H9 (cell line): ENCODE measurements around the gene UPF2. TPM values are rescaled to one million over a fixed set of nuclear protein-coding genes. Genes with fewer than 3 reads are reported as not detected.

Source experiments
- DNase-seq: peaks from one replicate; pipeline ENCODE4 v3.0.0-alpha.2; 2017
- H2AFZ ChIP-seq: one replicate; pipeline ENCODE4 v1.6.1; 2013; ENCODE audit warnings: mild to moderate bottlenecking, low read length, control low read depth, moderate library complexity
- H2AK5ac ChIP-seq: 2 replicates; pipeline ENCODE4 v1.6.1; 2013; ENCODE audit warnings: low read length, control low read depth, mixed read lengths; ENCODE audit not compliant: insufficient read length
- H2BK120ac ChIP-seq: one replicate; pipeline ENCODE4 v1.6.1; 2013; ENCODE audit warnings: low read depth, mild to moderate bottlenecking, low read length, control low read depth, inconsistent platforms; ENCODE audit not compliant: poor library complexity, severe bottlenecking
- H2BK12ac ChIP-seq: 2 replicates; pipeline ENCODE4 v1.6.1; 2013; ENCODE audit warnings: low read length, control low read depth, mixed read lengths, low read depth; ENCODE audit not compliant: insufficient read length
- H2BK15ac ChIP-seq: 2 replicates; pipeline ENCODE4 v1.6.1; 2013; ENCODE audit warnings: low read depth, low read length, control low read depth
- H2BK20ac ChIP-seq: one replicate; pipeline ENCODE4 v1.6.1; 2013; ENCODE audit warnings: low read depth, mild to moderate bottlenecking, low read length, control low read depth, inconsistent platforms; ENCODE audit not compliant: poor library complexity, severe bottlenecking
- H2BK5ac ChIP-seq: 2 replicates; pipeline ENCODE4 v1.6.1; 2013; ENCODE audit warnings: low read length, control low read depth, mixed read lengths; ENCODE audit not compliant: insufficient read length
- H3K14ac ChIP-seq: 2 replicates; pipeline ENCODE4 v1.6.1; 2013; ENCODE audit warnings: low read length, control low read depth; ENCODE audit not compliant: insufficient read depth
- H3K18ac ChIP-seq: 2 replicates; pipeline ENCODE4 v1.6.1; 2013; ENCODE audit warnings: low read depth, mild to moderate bottlenecking, mixed read lengths, low read length, control low read depth; ENCODE audit not compliant: insufficient read length
- H3K23ac ChIP-seq: 2 replicates; pipeline ENCODE4 v1.6.1; 2013; ENCODE audit warnings: low read length, control low read depth, mixed read lengths, low read depth; ENCODE audit not compliant: insufficient read length
- H3K23me2 ChIP-seq: 2 replicates; pipeline ENCODE4 v1.6.1; 2013; ENCODE audit warnings: low read depth, mild to moderate bottlenecking, mixed read lengths, low read length, control low read depth; ENCODE audit not compliant: insufficient read length, poor library complexity, severe bottlenecking
- H3K27ac ChIP-seq: 2 replicates; pipeline ENCODE4 v1.5.1; 2013; ENCODE audit warnings: low read length, control low read depth, mixed read lengths, low read depth; ENCODE audit not compliant: insufficient read length
- H3K27me3 ChIP-seq: 2 replicates; pipeline ENCODE4 v1.6.1; 2013; ENCODE audit warnings: low read length, control low read depth, inconsistent platforms; ENCODE audit not compliant: insufficient read depth
- H3K4ac ChIP-seq: 2 replicates; pipeline ENCODE4 v1.6.1; 2013; ENCODE audit warnings: low read depth, mild to moderate bottlenecking, control low read depth, inconsistent platforms, low read length, moderate library complexity
- H3K4me1 ChIP-seq: 2 replicates; pipeline ENCODE4 v1.6.1; 2013; ENCODE audit warnings: low read length, control low read depth, inconsistent platforms; ENCODE audit not compliant: insufficient read depth
- H3K4me2 ChIP-seq: 2 replicates; pipeline ENCODE4 v1.6.1; 2013; ENCODE audit warnings: low read length, control low read depth, mixed read lengths; ENCODE audit not compliant: insufficient read length, insufficient read depth
- H3K56ac ChIP-seq: 2 replicates; pipeline ENCODE4 v1.6.1; 2013; ENCODE audit warnings: low read depth, mild to moderate bottlenecking, mixed read lengths, low read length, control low read depth; ENCODE audit not compliant: insufficient read length
- H3K79me1 ChIP-seq: 2 replicates; pipeline ENCODE4 v1.6.1; 2013; ENCODE audit warnings: low read depth, mild to moderate bottlenecking, moderate library complexity, low read length, control low read depth, inconsistent platforms; ENCODE audit not compliant: insufficient read depth, poor library complexity, severe bottlenecking
- H3K79me2 ChIP-seq: 2 replicates; pipeline ENCODE4 v1.6.1; 2013; ENCODE audit warnings: low read length, control low read depth, inconsistent platforms; ENCODE audit not compliant: insufficient read depth
- H3K9ac ChIP-seq: 2 replicates; pipeline ENCODE4 v1.6.1; 2013; ENCODE audit warnings: low read length, control low read depth, mixed read lengths; ENCODE audit not compliant: insufficient read length; ENCODE audit errors: extremely low read depth
- H3K9me3 ChIP-seq: one replicate; pipeline ENCODE4 v1.6.1; 2013; ENCODE audit warnings: low read depth, low read length, inconsistent platforms; ENCODE audit not compliant: control insufficient read depth
- H3T11ph ChIP-seq: one replicate; pipeline ENCODE4 v1.6.1; 2013; ENCODE audit warnings: mild to moderate bottlenecking, low read length, control low read depth, inconsistent platforms
- H4K20me1 ChIP-seq: one replicate; pipeline ENCODE4 v1.6.1; 2013; ENCODE audit not compliant: control insufficient read depth, insufficient read length, insufficient read depth
- H4K5ac ChIP-seq: 2 replicates; pipeline ENCODE4 v1.6.1; 2013; ENCODE audit warnings: low read depth, mild to moderate bottlenecking, mixed read lengths, low read length, control low read depth; ENCODE audit not compliant: insufficient read length
- H4K8ac ChIP-seq: replicated peaks from 2 replicates; pipeline ENCODE4 v1.6.1; 2013; ENCODE audit warnings: low read length, control low read depth, mixed read lengths, low read depth; ENCODE audit not compliant: insufficient read length
- H4K91ac ChIP-seq: 2 replicates; pipeline ENCODE4 v1.6.1; 2013; ENCODE audit warnings: low read depth, mild to moderate bottlenecking, moderate library complexity, mixed read lengths, low read length, control low read depth; ENCODE audit not compliant: insufficient read length
- H3K27ac Mint-ChIP-seq, 3 experiments: 2 replicates in 2 of 3; 3 replicates in 1 of 3; pipeline ENCODE4 v1.8.0; 2020 to 2021; ENCODE audit warnings: mixed read lengths in 3 of 3, mild to moderate bottlenecking in 1 of 3, moderate library complexity in 1 of 3
- H3K27me3 Mint-ChIP-seq: 2 replicates; pipeline ENCODE4 v1.8.0; 2021; ENCODE audit warnings: low read depth, mild to moderate bottlenecking, moderate library complexity, mixed read lengths
- H3K36me3 Mint-ChIP-seq, 3 experiments: 2 replicates in 2 of 3; 3 replicates in 1 of 3; pipeline ENCODE4 v1.8.0; 2020 to 2021; ENCODE audit warnings: low read depth in 3 of 3, mixed read lengths in 3 of 3; ENCODE audit not compliant: insufficient read depth in 1 of 3
- H3K4me1 Mint-ChIP-seq, 2 experiments: 2 replicates each; pipeline ENCODE4 v1.8.0; 2020; ENCODE audit warnings: mixed read lengths in 2 of 2
- H3K4me3 Mint-ChIP-seq, 2 experiments: 2 replicates in 1 of 2; 3 replicates in 1 of 2; pipeline ENCODE4 v1.8.0; 2020 to 2021; ENCODE audit warnings: mild to moderate bottlenecking in 2 of 2, mixed read lengths in 2 of 2, moderate library complexity in 1 of 2
- H3K9me3 Mint-ChIP-seq, 2 experiments: 2 replicates in 1 of 2; 3 replicates in 1 of 2; pipeline ENCODE4 v1.8.0; 2020; ENCODE audit warnings: mild to moderate bottlenecking in 2 of 2, mixed read lengths in 2 of 2, moderate library complexity in 1 of 2
- WGBS: extraction: QIAGEN DNeasy Blood & Tissue Kit; methylation state at CpG from one replicate; pipeline ENCODE4 v1.1.7; 2013; ENCODE audit warnings: missing lambda C conversion rate, low lambda C conversion rate, mixed read lengths; ENCODE audit not compliant: insufficient read length; ENCODE audit errors: extremely low coverage; 5-methylcytosine and 5-hydroxymethylcytosine counted together
- total RNA-seq: library from RNA; stranded (reverse); gene quantifications from 2 replicates; pipeline ENCODE4 v1.2.1, GENCODE V29; 2021
- TF ChIP-seq, protein P1 (sequence below): fragments of 200-600 bp; sonication (generic); conservative IDR thresholded peaks from 3 replicates; pipeline ENCODE4 v1.8.0; 2021; ENCODE audit warnings: antibody characterized with exemption, mild to moderate bottlenecking

Gene UPF2
- total RNA-seq, 1 experiment from 2014 or later: 34.1 TPM

DNA sequence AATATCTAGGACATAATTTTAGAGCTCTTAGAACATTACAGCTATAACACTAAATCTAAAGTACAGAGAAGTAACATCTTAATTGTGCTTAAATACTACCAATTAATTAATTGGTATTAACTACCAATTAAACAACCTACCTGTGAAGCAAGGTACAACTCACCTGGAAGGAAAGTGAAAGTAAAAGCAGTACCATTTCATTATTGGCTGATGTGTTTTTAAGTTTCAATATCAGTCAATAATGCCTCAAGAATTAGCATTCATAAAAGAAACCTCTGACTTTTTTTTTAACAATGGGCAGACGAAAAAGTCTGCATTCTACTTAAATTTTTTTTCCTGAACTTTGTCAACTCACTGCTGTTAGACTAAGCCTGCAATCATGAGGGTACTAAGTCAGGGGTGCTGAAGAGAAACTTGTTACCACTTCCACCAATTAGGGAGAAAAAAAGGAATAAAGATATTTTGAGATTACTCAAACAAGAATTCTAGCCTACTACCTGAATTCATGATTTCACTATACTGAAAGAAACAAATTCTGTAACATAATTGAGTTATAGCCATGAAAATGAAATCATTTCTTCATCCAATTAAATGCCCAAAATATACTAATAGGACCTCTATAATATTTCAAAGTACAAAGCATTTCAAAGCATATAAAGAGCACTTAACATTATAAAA lies 19.9 kb downstream of the UPF2 start:
- H2BK12ac ChIP-seq: no peak overlapping the region
- H3K27ac ChIP-seq: no peak overlapping the region
- no peak overlapping the region for H3T11ph ChIP-seq
- H3K9me3 Mint-ChIP-seq: no peaks in the 10 kb centered on the region
- H3K56ac ChIP-seq: no peak overlapping the region
- peaks cover 6% of the 10 kb centered on the region; the same call in 1 of the 2 replicates for H3K79me2 ChIP-seq
- H2BK120ac ChIP-seq: no peak overlapping the region
- no peak overlapping the region for H3K9ac ChIP-seq
- no peak overlapping the region for H4K5ac ChIP-seq
- no peaks in the 10 kb centered on the region for H3K27me3 Mint-ChIP-seq
- H3K23me2 ChIP-seq: no peaks in the 10 kb centered on the region
- no peak overlapping the region for H3K14ac ChIP-seq
- WGBS: no CpG with 5 or more reads among the region's 1 CpG
- H3K9me3 ChIP-seq: no peaks in the 10 kb centered on the region
- no peak overlapping the region for H2AK5ac ChIP-seq
- no peak overlapping the region for H3K4me3 Mint-ChIP-seq
- no peak overlapping the region for H3K4me2 ChIP-seq
- H3K18ac ChIP-seq: no peak overlapping the region
- no peaks in the 10 kb centered on the region for H3K4me1 ChIP-seq
- H4K8ac ChIP-seq: no peak overlapping the region
- H3K23ac ChIP-seq: no peak overlapping the region
- peaks cover 0 to 20% (median 14%) of the 10 kb centered on the region in 3 experiments; a peak in 5 of 7 replicates for H3K36me3 Mint-ChIP-seq
- DNase-seq: no peak
- no peaks in the 10 kb centered on the region for H4K20me1 ChIP-seq
- H2AFZ ChIP-seq: no peak overlapping the region
- H2BK15ac ChIP-seq: no peak overlapping the region
- H3K4ac ChIP-seq: no peak overlapping the region
- no peaks in the 10 kb centered on the region for H3K27me3 ChIP-seq
- no peak overlapping the region for H2BK20ac ChIP-seq
- no peak overlapping the region for H4K91ac ChIP-seq
- H3K4me1 Mint-ChIP-seq: peaks cover 0 to 3% of the 10 kb centered on the region in 2 experiments; a peak in 1 of 4 replicates
- peak overlapping the region in 1 of 3 experiments; percentile 51; a peak in 1 of 7 replicates for H3K27ac Mint-ChIP-seq
- H2BK5ac ChIP-seq: no peak overlapping the region
- H3K79me1 ChIP-seq: no peaks in the 10 kb centered on the region
- TF ChIP-seq, protein P1, sequence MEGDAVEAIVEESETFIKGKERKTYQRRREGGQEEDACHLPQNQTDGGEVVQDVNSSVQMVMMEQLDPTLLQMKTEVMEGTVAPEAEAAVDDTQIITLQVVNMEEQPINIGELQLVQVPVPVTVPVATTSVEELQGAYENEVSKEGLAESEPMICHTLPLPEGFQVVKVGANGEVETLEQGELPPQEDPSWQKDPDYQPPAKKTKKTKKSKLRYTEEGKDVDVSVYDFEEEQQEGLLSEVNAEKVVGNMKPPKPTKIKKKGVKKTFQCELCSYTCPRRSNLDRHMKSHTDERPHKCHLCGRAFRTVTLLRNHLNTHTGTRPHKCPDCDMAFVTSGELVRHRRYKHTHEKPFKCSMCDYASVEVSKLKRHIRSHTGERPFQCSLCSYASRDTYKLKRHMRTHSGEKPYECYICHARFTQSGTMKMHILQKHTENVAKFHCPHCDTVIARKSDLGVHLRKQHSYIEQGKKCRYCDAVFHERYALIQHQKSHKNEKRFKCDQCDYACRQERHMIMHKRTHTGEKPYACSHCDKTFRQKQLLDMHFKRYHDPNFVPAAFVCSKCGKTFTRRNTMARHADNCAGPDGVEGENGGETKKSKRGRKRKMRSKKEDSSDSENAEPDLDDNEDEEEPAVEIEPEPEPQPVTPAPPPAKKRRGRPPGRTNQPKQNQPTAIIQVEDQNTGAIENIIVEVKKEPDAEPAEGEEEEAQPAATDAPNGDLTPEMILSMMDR: no peak
